H54 (cell line): ENCODE measurements around the gene RELB.

Source experiments
- DNase-seq: peaks from one replicate; pipeline ENCODE4 v3.0.0; 2011; ENCODE audit warnings: low spot score, mixed read lengths; ENCODE audit not compliant: insufficient read length
- FAIRE-seq: peaks from 3 replicates; lab custom pipeline; 2011; peaks lifted over from hg19 to GRCh38; lab: Jason Lieb, UNC
- POLR2A ChIP-seq: IDR thresholded peaks from 2 replicates; pipeline ENCODE4 v1.6.1; 2011; ENCODE audit warnings: low read depth, mild to moderate bottlenecking, low read length

RELB gene

DNA sequence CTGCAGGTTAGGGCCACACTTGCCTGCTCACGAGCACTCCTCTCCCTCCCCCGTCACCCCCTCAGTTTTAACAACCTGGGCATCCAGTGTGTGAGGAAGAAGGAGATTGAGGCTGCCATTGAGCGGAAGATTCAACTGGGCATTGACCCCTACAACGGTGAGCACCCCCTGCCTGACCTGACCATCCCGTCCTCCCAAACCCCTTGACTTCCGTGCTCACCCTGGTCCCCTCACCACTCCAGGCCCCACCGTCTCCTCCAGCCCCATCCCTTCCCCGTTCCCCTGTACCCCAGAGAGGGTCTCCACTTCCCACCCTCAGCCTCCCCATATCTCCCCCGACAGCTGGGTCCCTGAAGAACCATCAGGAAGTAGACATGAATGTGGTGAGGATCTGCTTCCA lies 24.0 kb downstream of the RELB start:
- DNase-seq: no peak
- no peak for FAIRE-seq
- TF ChIP-seq POLR2A: no peak

DNA sequence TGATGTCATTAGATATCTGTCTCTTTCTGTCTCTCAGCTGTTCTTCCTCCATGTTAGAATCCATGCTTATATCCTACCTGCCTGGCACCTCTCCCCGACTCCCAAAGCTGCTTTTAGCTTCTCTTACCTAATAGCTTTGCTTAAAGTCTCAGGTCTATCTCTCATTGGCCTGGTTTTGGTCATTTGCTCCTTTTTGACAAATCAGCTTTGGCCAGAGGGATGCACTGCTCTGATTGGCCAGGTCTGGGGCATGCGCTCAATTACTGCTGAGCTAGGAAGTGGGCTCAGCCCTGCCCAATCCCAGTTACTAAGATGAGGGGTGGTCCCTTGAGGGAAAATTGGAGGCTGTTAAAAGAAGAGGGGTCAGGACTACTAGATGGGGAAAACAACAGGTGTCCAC lies 26.1 kb downstream of the RELB start:
- DNase-seq (no peak), FAIRE-seq (no peak)
- TF ChIP-seq POLR2A: no peak

DNA sequence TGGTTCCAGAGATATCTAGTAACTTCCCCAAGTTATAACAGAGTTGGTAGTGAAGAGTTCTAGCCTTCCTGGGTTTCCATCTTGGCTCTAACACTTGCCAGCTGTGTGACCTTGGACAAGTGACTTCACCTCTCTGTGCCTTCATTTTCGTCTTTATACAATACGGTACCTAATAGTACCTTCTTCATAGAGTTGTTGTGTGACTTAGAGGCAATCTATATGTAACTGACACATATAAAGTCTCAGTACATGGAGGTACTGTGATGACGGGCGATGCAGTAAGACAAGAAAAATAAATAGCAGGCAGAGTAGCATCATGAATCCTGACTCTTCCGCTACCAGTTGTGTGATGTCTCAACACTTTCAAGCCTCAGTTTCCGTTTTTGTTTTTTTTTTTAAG lies 29.6 kb downstream of the RELB start:
- TF ChIP-seq POLR2A: no peak
- FAIRE-seq: no peak

DNA sequence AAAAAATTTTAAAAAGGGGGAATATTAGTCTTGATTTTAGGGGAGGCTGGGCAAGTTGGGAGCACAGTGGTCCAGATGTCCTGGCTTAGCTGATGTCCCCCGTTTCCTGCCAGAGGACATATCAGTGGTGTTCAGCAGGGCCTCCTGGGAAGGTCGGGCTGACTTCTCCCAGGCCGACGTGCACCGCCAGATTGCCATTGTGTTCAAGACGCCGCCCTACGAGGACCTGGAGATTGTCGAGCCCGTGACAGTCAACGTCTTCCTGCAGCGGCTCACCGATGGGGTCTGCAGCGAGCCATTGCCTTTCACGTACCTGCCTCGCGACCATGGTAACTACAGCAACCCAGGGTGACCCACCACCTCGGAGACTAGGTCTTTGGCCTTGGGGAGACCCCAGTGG lies 31.2 kb downstream of the RELB start:
- no peak for TF ChIP-seq POLR2A
- DNase-seq: no peak
- no peak for FAIRE-seq

More for the DNA sequence above, 29.6 kb downstream of the RELB start:
- no peak for DNase-seq

DNA sequence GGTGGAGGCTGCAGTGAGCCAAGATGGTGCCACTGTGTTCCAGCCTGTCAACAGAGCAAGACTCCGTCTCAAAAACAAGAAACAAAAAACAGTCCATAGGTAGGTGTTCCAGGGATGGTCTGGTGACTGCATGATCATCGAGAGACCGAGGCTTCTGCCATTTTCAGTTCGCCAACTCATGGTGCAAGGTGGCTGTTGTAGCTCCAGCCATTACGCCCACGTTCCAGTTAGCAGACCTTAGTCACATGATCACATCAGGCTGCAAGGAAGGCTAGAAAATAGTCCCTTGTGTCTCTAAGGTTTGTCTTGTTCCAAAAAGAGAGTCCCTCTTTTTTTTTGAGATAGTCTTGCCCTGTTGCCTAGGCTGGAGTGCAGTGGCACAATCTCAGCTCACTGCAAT lies 34.5 kb downstream of the RELB start:
- FAIRE-seq: no peak
- DNase-seq: no peak
- TF ChIP-seq POLR2A: no peak

DNA sequence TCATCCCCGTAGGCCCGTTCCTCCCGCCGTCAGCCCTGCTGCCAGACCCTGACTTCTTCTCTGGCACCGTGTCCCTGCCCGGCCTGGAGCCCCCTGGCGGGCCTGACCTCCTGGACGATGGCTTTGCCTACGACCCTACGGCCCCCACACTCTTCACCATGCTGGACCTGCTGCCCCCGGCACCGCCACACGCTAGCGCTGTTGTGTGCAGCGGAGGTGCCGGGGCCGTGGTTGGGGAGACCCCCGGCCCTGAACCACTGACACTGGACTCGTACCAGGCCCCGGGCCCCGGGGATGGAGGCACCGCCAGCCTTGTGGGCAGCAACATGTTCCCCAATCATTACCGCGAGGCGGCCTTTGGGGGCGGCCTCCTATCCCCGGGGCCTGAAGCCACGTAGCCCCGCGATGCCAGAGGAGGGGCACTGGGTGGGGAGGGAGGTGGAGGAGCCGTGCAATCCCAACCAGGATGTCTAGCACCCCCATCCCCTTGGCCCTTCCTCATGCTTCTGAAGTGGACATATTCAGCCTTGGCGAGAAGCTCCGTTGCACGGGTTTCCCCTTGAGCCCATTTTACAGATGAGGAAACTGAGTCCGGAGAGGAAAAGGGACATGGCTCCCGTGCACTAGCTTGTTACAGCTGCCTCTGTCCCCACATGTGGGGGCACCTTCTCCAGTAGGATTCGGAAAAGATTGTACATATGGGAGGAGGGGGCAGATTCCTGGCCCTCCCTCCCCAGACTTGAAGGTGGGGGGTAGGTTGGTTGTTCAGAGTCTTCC lies 36.3 kb downstream of the RELB start:
- no peak for TF ChIP-seq POLR2A
- FAIRE-seq: no peak
- DNase-seq: no peak

DNA sequence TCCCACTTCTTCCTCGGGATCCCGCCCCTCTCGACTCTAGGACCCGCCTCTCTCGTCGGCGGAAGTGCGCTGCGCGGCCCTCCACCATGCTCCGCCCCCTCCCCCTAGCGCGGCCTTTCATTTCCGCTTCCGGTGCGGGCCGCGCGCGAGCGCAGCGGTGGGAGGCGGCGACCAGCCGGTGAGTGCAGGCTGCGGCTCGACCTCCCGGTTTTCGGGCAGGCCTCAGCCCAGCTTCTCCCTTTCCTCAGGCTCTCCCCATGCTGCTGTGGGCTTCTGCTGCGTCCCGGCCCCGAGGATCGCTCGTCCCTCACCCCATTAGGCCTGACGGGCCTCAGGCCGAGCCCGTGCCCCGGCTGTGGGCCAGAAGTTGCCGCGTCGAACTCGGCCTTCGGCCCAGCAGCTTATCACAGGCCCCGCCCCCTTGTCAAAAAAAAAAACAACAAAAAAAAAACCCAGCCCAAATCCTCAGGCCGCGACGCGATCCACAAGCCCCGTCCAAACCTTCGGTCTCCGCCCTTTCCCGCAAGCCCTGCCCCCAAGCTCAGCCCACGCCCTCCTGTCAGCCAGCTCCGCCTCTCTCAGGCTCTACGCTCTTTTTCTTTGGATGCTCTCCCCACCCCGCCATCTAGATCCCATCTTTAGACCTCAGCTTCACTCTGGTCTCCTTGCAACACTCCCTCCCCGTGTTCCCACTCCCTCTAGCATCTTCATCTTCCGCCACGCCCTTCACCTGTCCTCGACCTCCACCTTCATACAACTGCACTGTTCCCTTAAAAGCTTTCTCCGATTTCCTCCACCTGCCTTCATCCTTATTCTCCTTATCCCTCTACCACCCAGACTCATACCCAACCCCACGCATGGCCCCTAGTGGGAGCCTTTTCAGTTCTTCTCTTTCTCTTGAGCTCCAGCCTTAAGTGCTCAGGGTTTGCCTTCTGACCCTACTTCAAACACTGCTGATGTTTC lies 37.9 kb downstream of the RELB start, which contains the start of gene CLASRP:
Gene CLASRP (plus strand): TSS at position 115 of the 963 bp plus-strand sequence. CDS start 1,168 bp downstream, outside the sequence.
- no peak for FAIRE-seq
- TF ChIP-seq POLR2A: peak; percentile 73
- DNase-seq: peak; percentile 73

DNA sequence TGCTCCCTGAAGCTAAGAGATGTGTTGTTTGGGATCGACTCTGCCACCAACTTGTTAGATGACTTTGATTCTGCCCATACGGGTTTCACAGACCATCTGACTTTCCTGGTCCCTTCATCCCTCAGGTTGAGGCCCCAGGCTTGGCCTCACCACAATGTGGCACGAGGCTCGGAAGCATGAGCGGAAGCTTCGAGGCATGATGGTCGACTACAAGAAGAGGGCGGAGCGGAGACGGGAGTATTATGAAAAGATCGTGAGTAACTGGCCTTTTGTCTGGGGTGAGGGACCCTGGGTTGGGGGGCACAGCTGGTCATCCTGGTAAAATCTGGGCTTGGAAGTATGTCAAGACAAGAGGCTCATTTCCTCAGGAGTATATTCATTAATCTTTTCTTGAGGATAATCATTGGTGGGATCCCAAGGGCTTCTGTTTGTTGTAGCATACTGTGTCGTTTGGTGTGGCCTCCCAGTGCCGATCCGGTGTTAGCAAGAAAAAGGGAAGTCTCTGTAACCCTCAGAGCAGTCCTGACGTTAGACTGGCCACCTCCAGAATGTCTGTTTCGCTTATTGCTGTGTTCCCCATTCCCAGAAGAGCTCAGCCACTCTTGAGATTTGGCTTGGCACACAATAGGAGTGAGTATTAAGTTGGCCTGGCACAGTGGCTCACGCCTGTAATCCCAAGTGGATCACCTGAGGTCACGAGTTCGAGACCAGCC lies 39.0 kb downstream of the RELB start:
- DNase-seq (no peak), FAIRE-seq (no peak)
- no peak for TF ChIP-seq POLR2A

DNA sequence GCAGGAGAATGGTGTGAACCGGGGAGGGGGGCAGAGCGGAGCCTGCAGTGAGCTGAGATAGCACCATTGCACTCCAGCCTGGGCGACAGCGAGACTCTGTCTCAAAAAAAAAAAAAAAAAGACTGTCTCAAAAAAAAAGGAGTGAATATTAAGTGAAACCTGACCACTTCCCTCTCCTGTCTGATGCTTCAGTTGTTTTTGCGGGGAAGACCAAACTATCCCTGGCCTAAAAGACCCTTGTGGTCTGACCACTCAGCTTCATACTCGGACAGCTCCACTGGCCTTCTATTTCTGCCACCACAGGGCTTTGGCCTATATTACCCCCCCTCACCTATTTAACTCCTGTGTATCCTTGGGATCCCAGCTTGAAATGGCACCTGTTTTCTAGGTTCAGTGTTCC lies 39.9 kb downstream of the RELB start:
- no peak for FAIRE-seq
- TF ChIP-seq POLR2A: no peak

DNA sequence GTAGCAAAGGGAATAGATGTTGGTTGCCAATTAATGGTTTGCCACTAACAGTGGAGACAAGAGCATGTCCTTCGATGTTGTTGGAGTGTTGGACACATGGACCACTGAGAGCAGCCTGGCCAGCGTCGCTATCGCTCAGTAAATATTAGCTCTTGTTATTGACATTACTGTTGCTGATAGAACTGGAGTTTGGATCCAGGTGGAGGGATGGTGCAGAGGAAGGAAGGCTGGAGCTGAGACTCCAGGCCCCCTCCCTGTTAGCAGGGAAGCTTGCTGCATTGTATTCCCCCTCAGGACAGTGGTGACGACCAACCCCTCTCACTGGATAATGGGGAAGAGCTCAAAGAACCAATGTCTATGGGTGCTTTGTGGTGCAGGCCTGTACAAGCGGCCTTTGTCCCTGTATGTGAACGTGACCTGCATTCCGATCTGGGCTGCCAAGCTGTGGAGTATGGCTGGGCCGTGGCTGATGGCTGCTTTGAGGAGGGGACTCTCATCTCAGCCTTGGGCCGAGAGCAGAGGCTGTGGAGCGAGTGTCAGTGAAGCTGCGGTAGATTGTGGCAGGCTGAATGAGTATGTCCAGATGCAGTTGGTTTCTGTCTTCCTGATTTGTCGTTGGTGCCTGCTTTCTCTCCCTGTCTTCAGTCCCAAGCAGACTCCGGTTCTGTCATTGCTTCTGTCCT lies 44.5 kb downstream of the RELB start:
- DNase-seq (no peak), FAIRE-seq (no peak)
- TF ChIP-seq POLR2A: no peak

More for the DNA sequence above, 39.9 kb downstream of the RELB start:
- DNase-seq: no peak

DNA sequence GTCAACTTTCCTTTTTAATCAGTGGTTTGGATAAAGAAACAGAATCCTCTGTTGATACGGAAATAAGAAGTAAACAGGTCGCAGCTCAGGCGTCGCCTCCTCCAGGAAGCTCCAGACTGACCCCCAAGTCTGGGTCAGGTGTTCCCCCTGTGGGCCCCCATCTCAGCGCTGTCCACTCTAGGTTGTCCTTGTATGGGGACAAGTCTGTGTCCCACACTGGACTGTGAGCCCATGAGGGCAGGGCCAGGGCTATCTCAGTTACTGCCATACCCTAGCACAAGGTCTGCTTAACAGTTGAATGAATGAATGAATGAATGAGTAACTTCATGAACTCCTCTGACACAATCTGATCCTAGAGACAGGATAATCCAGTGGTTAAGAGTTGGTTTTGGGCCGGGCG lies 45.1 kb downstream of the RELB start:
- DNase-seq (no peak), FAIRE-seq (no peak)
- no peak for TF ChIP-seq POLR2A

DNA sequence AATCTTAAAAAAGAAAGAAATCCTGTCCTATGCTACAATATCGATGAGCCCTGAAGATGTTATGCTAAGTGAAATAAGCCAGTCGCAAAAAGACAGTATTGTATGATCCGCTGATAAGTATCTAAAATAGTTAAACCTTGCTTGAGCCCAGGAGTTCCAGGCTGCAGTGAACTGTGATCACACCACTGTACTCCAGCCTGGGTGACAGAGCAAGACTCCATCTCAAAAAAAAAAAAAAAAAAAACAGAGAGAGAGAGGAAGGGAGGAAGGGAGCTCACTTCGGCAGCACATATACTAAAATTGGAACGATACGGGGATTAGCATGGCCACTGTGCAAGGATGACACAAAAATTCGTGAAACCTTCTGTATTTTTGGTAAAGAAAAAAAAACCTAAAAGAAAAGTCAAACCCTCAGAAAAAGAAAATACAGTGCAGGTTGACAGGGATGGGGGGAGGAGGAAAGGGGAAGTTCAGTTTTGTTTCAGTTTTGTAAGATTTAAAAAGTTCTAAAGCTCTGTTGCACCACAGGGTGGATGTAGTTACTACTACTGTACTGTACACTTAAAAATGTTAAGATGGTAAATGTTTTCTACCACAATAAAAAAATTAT lies 46.0 kb downstream of the RELB start:
- DNase-seq (no peak), FAIRE-seq (no peak)
- TF ChIP-seq POLR2A: no peak
